HG03558 (cell line): ENCODE data around the gene WWP2.

ENCODE experiments used
- ATAC-seq: cut with Tn5 transposase; IDR thresholded peaks from one replicate; pipeline ENCODE4 v1.9.1; 2021; ENCODE audit warnings: moderate number of reproducible peaks; ENCODE audit not compliant: unreplicated experiment; ENCODE audit errors: extremely low read depth

WWP2 gene

GRCh38 chr16:69921127-69921526 is 159.0 kb downstream of the WWP2 start:
- ATAC-seq: no peak

GRCh38 chr16:69922200-69922599 is 160.1 kb downstream of the WWP2 start:
- ATAC-seq: no peak

GRCh38 chr16:69924041-69924775 is 162.1 kb downstream of the WWP2 start:
- no peak for ATAC-seq

GRCh38 chr16:69924777-69925191 is 162.7 kb downstream of the WWP2 start:
- ATAC-seq: no peak

GRCh38 chr16:69925311-69925710 is 163.2 kb downstream of the WWP2 start:
- no peak for ATAC-seq

GRCh38 chr16:69926241-69926640 is 164.1 kb downstream of the WWP2 start:
- no peak for ATAC-seq

GRCh38 chr16:69927056-69927757 is 165.1 kb downstream of the WWP2 start:
- ATAC-seq: no peak

- no peak for ATAC-seq
These were observed 166.8 kb downstream of the WWP2 start for GRCh38 chr16:69928856-69929400.

- ATAC-seq: no peak
These were observed 167.3 kb downstream of the WWP2 start for GRCh38 chr16:69929480-69929879.

- ATAC-seq: no peak
These were observed 168.1 kb downstream of the WWP2 start for GRCh38 chr16:69930117-69930776.

GRCh38 chr16:69931631-69932030 is 169.5 kb downstream of the WWP2 start:
- no peak for ATAC-seq

- no peak for ATAC-seq
These were observed 170.1 kb downstream of the WWP2 start for GRCh38 chr16:69932228-69932627.

- no peak for ATAC-seq
These were observed 170.7 kb downstream of the WWP2 start for GRCh38 chr16:69932691-69933392.

- no peak for ATAC-seq
These were observed 171.9 kb downstream of the WWP2 start for GRCh38 chr16:69934044-69934443.

GRCh38 chr16:69934751-69935150 is 172.6 kb downstream of the WWP2 start:
- ATAC-seq: no peak

- no peak for ATAC-seq
These were observed 173.2 kb downstream of the WWP2 start for GRCh38 chr16:69935278-69935711.

- ATAC-seq: no peak
These were observed 173.6 kb downstream of the WWP2 start for GRCh38 chr16:69935740-69936139.

GRCh38 chr16:69936252-69936651 is 174.1 kb downstream of the WWP2 start:
- ATAC-seq: no peak

- ATAC-seq: no peak
These were observed 174.6 kb downstream of the WWP2 start for GRCh38 chr16:69936751-69937211.

GRCh38 chr16:69937465-69937951 is 175.4 kb downstream of the WWP2 start:
- no peak for ATAC-seq
